Panc1 (cell line): Measurements from ENCODE around the gene PARVG.

Experiments
- CTCF ChIP-seq: fragments of 450-650 bp; IDR thresholded peaks from 2 replicates; pipeline ENCODE4 v1.5.1; 2017; ENCODE audit warnings: mild to moderate bottlenecking
- POLR2AphosphoS5 ChIP-seq: IDR thresholded peaks from 2 replicates; pipeline ENCODE4 v1.6.1; 2012; ENCODE audit warnings: mild to moderate bottlenecking, low read depth, low read length, moderate library complexity

- TF ChIP-seq CTCF (no peak), POLR2AphosphoS5 (no peak)
These were observed 27.0 kb upstream of the PARVG start for GRCh38 chr22:44153710-44154109.
